ENCODE data around the gene LMBRD2.
A peak's percentile ranks its signal among the peaks of the same experiment; 100 is the strongest.

LMBRD2 gene

GRCh38 chr5:36096486-36096885, 55.2 kb downstream of the LMBRD2 start:
- POLR2A ChIA-PET: no interaction called here
- CTCF ChIA-PET: interaction anchor here (1.6 kb wide), 1 partner anchor 18 kb away, joined by 4 read pairs; no protein-coding TSS in a partner anchor
- TF ChIP-seq CTCF (IDR thresholded peaks at IDR 0.05; ENCODE audit: control extremely low read depth, extremely low read depth, low read depth, missing control alignments): no peak
- DNase-seq (ENCODE audit: extremely low spot score): no peak

- no peak for TF ChIP-seq CTCF (IDR thresholded peaks at IDR 0.05; ENCODE audit: control extremely low read depth, extremely low read depth, low read depth, missing control alignments)
- ChIA-PET POLR2A (no interaction called here), CTCF (interaction anchor here (1.3 to 9.1 kb wide), 6 partner anchors 9 to 27 kb away, joined by 3 to 56 read pairs (median 4); no protein-coding TSS in a partner anchor)
- no peak for DNase-seq (ENCODE audit: extremely low spot score)
These were observed 61.7 kb downstream of the LMBRD2 start for GRCh38 chr5:36089989-36090388.

- ChIA-PET CTCF (interaction anchor here (0.7 to 5.2 kb wide), 45 partner anchors 9 to 1010 kb away, joined by 3 to 56 read pairs (median 4); partner anchors contain the start of genes RANBP3L and UGT3A2), POLR2A (no interaction called here)
- DNase-seq (ENCODE audit: extremely low spot score): peak; percentile 71
- TF ChIP-seq CTCF (IDR thresholded peaks at IDR 0.05; ENCODE audit: control extremely low read depth, extremely low read depth, low read depth, missing control alignments): peak; percentile 75
These were observed 72.4 kb downstream of the LMBRD2 start for GRCh38 chr5:36079200-36079781.

GRCh38 chr5:36078430-36078829, 73.3 kb downstream of the LMBRD2 start:
- TF ChIP-seq CTCF (IDR thresholded peaks at IDR 0.05; ENCODE audit: control extremely low read depth, extremely low read depth, low read depth, missing control alignments): no peak
- ChIA-PET CTCF (interaction anchor here (0.7 to 5.2 kb wide), 38 partner anchors 8 to 621 kb away, joined by 3 to 56 read pairs (median 5); partner anchors contain the start of genes RANBP3L and UGT3A2), POLR2A (interaction anchor here (0.6 kb wide), 1 partner anchor 181 kb away, joined by 3 read pairs; no protein-coding TSS in a partner anchor)
- DNase-seq (ENCODE audit: extremely low spot score): no peak

GRCh38 chr5:36073595-36074216, 78.0 kb downstream of the LMBRD2 start:
- DNase-seq (ENCODE audit: extremely low spot score): peak; percentile 22
- ChIA-PET CTCF (interaction anchor here (1.2 to 1.6 kb wide), 2 partner anchors 104 to 232 kb away, joined by 3 to 4 read pairs; no protein-coding TSS in a partner anchor), POLR2A (no interaction called here)
- peak; percentile 24 for TF ChIP-seq CTCF (IDR thresholded peaks at IDR 0.05; ENCODE audit: control extremely low read depth, extremely low read depth, low read depth, missing control alignments)

GRCh38 chr5:36070687-36071571, 80.8 kb downstream of the LMBRD2 start:
- POLR2A ChIA-PET: no interaction called here
- CTCF ChIA-PET: interaction anchor here (3.1 kb wide), 1 partner anchor 8 kb away, joined by 20 read pairs; no protein-coding TSS in a partner anchor
- TF ChIP-seq CTCF (IDR thresholded peaks at IDR 0.05; ENCODE audit: control extremely low read depth, extremely low read depth, low read depth, missing control alignments): no peak
- no peak for DNase-seq (ENCODE audit: extremely low spot score)
